ENCODE measurements around the gene HSD11B2. TPM values are rescaled to one million over a fixed set of nuclear protein-coding genes. Genes with fewer than 3 reads are reported as not detected.
"Not testable (repeated sequence)": the region's sequence is repeated elsewhere in the genome, so short reads cannot be mapped to it uniquely, and the experiment has no call there.

HSD11B2 gene
- total RNA-seq, 1 experiment from 2014 or later, result not detected

DNA sequence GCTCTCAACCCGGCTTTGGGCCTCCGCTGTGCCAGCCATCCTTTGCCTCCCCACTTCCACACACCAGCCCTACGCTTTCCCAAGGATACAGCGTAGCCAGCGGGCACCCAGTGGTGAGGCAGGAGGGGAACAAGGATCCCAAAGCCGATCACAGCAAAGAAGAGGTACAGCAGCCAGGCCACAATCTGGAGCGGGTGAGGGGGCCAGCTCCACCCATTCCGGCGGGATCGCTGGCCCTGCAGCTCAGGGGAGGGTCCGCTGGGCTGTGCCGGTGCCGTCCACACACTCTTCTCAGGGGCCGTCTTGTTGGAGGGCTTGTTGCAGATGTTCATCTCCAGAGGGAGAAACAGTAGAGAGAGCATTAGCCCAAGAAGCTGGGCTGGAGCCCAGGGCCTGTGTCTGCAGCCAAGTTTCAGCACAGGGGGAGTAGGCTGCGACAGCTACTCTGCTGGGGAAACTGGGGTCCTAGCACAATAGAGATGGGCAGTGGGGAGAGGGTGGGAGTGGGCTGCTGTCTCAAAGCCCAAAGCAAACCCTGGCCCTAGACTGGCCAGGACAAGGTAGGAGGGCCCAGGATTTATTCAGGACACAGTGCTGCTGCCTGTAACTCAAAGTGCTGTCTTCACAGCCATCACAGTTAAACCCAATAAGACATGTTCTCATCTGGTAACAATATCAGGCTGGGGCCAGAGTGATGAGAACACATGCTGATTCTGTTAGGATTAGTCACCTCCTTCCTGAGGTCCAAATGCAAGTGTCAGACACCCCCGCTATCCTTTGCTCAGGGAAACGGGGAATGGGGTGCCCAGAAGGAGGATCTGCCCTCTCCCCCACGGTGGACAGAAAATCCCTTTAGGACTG, 24.6 kb upstream of the HSD11B2 start:
- DNase-seq, result peak; percentile 69
- no peaks in the 10 kb centered on the region for H3K9me3 ChIP-seq
- H3K36me3 ChIP-seq, result no peaks in the 10 kb centered on the region
- no peak overlapping the region for H3K4me3 ChIP-seq
- H3K27me3 ChIP-seq, result no peaks in the 10 kb centered on the region

DNA sequence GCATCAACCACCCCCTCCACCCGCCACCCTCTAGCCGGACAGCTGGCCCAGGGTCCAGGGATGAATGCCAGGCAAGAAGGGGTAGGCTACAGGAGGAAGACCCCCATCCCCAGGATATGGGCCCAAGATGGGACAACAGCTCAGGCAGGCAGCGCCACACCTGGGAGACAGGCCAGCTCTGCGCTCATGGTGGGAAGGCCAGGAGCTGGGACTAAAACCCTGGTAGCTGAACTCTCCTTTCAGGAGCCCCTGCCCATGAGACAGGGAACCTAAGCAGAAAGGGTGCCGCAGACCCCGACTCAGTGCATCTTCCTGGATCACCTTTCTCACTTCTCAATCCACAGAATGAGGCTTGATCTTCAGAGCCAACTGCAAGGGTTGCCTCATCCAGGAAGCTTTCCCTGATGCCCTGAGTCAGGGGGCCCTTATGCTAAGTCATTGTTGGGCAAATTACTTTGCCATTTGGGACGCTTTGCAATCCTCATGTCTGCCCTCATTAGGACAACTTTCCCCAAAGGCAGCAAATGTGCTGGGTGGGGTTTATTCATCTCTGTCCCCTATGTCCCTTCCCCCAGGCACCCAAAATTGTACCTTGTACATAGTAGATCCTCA, 23.6 kb upstream of the HSD11B2 start:
- Histone ChIP-seq H3K4me3 (no peak overlapping the region), H3K9me3 (no peaks in the 10 kb centered on the region), H3K27me3 (no peaks in the 10 kb centered on the region), H3K36me3 (no peaks in the 10 kb centered on the region)
- peak; percentile 19 for DNase-seq

DNA sequence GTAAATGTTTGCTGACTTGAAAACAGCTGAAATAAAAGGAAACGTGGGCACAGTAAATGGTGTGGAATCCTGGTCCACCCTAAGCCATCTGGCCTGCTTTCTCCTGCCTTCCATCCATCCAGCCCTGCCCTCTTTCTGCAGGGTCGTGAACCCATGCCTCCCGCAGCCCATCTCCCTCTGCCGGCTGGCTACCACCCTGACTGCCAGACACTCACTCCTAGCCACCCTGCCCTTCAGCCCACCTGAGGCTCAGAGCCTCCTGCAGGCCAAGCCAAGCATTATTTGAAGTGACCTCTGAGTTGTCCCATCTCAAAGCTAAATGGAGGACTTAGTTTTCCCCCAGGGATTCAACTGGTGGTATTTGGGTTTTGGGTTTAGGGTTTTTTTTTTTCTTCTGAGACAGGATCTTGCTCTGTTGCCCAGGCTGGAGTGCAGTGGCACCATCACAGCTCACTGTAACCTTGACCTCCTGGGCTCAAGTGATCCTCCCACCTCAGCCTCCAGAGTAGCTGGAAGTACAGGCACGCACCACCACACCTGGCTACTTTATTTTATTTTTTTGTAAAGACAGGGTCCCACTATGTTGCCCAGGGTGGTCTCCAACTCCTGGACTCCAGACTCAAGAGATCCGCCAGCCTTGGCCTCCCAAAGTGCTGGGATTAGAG, 23.0 kb upstream of the HSD11B2 start:
- no peak for DNase-seq
- Histone ChIP-seq H3K36me3 (no peaks in the 10 kb centered on the region), H3K4me3 (no peak overlapping the region), H3K27me3 (no peaks in the 10 kb centered on the region), H3K9me3 (no peaks in the 10 kb centered on the region)

DNA sequence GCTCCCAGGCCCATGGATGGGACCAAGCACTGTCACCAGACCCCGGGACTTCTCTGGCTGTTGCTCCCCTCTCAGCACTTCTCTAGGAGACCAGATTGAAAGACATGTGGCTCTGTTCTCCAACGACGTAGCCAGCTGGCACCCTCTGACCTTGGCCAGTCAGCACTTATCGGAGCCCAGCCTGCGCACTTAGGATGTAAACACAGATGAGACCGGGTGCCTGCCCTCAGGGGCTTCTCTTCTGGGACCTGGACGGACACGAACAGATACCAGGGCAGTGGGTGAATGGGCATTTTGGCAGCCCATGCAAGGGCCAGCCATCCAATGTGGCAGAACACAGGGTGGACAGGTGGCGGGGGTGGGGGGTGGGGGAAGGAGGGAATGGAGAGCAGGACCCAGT, 21.3 kb upstream of the HSD11B2 start:
- no peaks in the 10 kb centered on the region for H3K9me3 ChIP-seq
- no peaks in the 10 kb centered on the region for H3K36me3 ChIP-seq
- no peak overlapping the region for H3K4me3 ChIP-seq
- DNase-seq, result no peak
- no peaks in the 10 kb centered on the region for H3K27me3 ChIP-seq

DNA sequence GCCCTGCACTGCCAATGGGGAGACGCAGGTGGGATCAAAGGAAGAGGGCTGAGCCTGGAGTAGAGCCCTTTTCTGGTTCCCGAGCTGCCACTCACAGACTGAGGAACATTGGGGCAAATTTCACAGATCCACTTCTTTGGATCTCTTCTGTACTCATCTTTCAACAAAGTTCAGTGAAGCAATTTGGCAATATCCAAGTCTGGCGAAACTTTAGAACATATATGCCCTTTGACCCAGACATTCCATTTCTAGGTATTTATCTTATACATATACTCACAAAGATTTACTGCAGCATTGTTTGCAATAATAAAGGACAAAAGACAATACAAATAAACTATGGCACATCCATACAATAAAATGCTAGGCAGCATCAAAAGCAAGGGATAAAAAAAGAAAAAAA, 19.6 kb upstream of the HSD11B2 start:
- Histone ChIP-seq H3K36me3 (no peaks in the 10 kb centered on the region), H3K9me3 (no peaks in the 10 kb centered on the region), H3K4me3 (no peak overlapping the region), H3K27me3 (no peaks in the 10 kb centered on the region)
- DNase-seq, result no peak

DNA sequence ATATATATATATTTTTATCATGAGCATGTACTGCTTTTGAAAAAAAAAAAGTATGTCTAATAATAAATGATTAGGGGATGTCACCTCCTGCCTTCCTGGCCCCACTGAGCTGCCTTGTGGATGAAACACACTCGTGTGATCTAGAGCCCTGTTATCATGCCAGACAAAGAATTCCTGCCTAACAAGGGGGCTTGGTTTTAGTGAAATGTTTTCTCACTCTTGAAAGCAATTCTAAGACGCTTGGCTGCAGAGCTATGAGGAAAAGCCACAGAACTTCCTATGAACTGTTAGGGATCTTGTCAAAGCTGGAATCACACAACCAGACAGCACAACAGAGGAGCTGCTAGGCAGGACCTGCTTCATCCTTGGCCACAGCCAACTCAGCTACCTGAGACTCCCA, 18.6 kb upstream of the HSD11B2 start:
- DNase-seq, result no peak
- Histone ChIP-seq H3K27me3 (no peaks in the 10 kb centered on the region), H3K4me3 (no peak overlapping the region), H3K9me3 (no peaks in the 10 kb centered on the region), H3K36me3 (no peaks in the 10 kb centered on the region)

DNA sequence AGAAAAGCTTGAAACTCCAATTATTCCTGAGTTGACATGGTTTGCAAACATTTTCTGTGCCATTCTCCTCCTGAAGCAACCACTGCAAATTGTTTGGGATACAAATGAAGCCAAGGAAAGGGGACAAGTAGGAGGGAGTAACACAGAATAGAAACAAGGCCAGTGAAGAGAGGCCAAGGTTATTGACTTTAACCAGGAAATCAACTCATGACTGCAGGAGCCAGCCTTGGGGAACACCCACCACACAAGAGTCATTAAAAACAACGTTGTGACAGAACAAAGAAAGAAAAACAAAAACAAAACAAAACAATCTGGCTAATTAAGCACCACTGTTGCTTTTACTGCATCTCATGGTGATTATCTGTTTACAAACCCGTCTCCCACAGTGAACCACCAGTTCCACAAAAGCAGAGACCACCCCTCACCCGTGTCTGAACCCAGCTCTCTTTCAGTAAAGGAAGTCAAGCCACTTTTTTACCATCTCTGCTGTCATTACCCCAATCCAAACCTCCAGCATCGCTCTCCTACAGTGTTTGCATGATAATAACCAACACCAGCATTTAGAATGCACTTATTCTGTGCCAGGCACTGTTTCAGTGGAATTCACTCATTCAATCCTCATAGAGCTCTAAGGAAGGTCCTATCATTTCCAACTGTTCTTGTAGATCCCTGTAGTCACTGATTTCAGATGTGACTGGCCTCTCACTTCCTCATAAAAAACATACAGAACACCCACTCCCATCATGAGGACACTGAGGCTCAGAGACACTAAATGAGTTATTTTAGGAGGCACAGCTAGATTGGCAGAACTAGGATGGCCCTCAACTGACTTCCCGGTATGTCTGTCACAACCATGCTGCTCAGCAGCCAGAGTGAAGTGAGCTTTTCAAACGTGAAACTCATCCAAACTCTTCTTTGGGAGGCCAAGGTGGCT, 16.7 kb upstream of the HSD11B2 start:
- Histone ChIP-seq H3K36me3 (no peaks in the 10 kb centered on the region), H3K4me3 (no peak overlapping the region), H3K27me3 (no peaks in the 10 kb centered on the region), H3K9me3 (no peaks in the 10 kb centered on the region)
- DNase-seq, result no peak

DNA sequence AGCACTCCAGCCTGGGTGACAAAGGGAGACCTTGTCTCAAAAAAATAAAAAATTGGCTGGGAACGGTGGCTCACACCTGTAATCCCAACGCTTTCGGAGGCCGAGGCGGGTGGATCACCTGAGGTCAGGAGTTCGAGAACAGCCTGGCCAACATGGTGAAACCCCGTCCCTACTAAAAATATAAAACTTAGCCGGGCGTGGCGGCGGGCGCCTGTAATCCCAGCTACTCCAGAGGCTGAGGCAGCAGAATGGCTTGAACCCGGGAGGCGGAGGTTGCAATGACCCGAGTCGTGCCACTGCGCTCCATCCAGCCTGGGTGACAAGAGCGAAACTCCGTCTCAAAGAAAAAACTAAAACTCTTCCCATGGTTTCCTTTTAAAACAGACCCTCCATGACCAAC, 15.5 kb upstream of the HSD11B2 start:
- H3K27me3 ChIP-seq, H3K36me3 ChIP-seq, H3K9me3 ChIP-seq, DNase-seq: not testable (repeated sequence)
- peak overlapping the region; percentile 76 for H3K4me3 ChIP-seq

DNA sequence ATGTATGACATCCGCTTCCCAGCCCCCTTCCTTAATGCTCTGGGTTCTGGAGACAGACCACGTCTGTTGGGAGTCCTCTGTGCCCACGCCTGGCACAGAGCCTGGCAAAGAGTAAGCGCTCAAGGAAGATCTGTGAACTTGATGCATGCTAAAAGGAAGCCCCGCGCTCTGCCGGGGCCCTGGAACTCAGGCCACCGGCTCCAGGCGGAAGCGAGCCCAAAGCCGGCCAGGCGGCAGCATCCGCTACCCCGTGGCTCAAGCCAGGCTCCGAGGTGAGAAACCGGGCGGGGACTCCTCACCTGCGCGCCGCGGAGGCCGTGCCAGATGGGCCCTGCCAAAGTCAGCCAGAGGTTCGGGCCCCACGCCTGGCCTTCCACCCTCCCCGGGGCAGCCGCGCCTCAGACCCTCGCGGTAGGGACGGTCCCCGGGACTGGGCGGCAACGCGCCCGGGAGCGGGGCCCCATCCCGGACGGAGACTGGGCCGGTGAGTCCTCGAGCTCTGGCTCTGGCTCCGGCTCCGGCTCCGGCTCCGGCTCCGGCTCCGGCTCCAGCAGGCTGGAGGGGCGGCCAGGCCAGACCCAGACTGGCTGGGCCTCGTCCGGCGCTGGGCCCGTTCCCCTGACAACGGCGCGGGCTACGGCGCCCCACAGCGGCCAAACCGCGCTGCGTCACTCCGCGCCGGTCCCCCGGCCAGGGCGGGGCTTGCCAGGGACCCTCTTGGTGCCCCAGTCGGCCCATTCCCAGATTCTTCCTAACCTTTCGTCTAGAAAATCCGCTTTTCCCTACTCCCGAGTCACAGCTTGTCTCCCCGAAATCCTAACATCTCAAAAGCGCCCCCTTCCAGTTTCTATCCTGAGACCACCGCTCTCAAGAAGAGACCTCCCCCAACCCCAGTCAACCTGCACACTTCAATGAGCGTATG, 14.8 kb upstream of the HSD11B2 start, which contains the start of gene ZDHHC1:
Gene ZDHHC1 (minus strand): TSS at position 606 of the 922 bp plus-strand sequence. CDS start 8,702 bp downstream, outside the sequence.
- Histone ChIP-seq H3K27me3 (no peaks in the 10 kb centered on the region), H3K36me3 (no peaks in the 10 kb centered on the region), H3K9me3 (no peaks in the 10 kb centered on the region), H3K4me3 (peak within 1 kb of the TSS; percentile 76)
- DNase-seq, result peak; percentile 73

DNA sequence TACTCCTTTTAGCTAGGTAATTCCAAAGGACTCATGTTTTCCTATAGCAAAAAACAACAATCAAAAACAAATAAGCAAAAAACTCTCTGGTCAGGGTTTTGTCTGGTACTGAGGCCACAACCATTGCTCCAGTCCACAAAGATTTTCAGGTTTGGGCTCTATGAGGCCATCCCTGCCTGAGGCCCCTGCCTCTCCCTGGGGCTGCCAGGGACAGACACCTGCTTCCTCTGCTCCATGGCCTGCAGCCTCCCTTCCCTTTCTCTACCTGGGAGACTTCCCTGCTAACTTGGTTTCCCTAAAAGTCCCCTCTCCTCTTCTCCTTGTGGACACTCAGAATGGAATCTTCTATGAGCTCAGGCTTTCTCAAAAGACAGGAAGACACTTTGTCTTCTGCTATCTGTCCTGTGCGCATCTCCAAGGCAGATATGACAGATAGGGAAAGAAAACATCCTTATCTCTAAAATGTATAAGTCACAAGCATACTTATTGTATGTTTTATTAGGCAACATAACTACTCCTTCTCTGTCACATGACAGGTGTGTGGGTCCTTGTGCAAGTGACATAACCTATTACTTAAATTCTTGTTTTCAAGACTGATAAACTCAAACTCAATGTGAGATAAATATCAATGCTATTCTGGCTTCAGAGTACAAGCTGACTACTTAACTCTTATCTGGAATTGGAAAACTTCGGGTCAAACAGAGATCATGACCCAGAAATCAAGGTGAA, 13.4 kb upstream of the HSD11B2 start:
- H3K27me3 ChIP-seq, result no peaks in the 10 kb centered on the region
- H3K4me3 ChIP-seq, result no peak overlapping the region
- H3K36me3 ChIP-seq, result no peaks in the 10 kb centered on the region
- H3K9me3 ChIP-seq, result no peaks in the 10 kb centered on the region
- no peak for DNase-seq

DNA sequence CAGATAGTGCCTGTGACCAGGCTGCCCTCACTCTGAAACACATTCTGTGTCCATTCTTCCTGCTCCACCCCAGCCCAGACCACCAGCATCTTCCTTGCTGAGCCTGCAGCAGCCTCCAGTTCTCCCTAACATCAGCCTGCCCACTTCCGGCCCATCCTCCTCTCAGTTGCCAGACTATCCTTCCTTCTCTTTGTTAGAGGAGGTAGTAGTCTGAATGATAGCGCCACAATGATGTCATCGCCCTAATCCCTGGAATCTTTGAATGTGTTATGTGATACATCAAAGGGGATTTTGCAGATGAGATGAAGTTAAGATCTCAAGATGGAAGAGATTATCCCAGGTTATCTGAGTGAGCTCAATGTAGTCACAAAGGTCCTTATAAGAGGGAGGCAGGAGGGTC, 11.4 kb upstream of the HSD11B2 start:
- no peaks in the 10 kb centered on the region for H3K27me3 ChIP-seq
- H3K4me3 ChIP-seq, result no peak overlapping the region
- DNase-seq, result no peak
- H3K9me3 ChIP-seq, result no peaks in the 10 kb centered on the region
- no peaks in the 10 kb centered on the region for H3K36me3 ChIP-seq

DNA sequence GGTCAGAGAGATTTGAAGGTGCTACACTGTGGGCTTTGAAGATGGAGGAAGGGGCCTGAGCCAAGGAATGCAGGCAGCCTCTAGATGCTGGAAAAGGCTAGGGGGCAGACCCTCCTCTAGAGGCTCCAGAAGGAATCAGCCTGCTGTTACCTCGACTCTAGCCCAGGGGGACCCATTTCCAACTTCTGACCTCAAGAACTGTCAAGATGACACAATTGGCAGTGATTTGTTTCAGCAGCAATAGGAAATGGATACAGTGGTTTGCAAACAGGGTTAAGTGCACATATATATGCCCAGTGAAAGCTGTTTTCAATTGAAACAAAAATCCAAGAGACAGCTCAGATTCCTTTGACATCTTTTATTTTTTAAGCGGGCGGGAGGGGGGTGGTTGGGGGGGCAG, 11.0 kb upstream of the HSD11B2 start:
- H3K36me3 ChIP-seq, result no peaks in the 10 kb centered on the region
- H3K27me3 ChIP-seq, result no peaks in the 10 kb centered on the region
- no peaks in the 10 kb centered on the region for H3K9me3 ChIP-seq
- no peak for DNase-seq
- H3K4me3 ChIP-seq, result no peak overlapping the region

DNA sequence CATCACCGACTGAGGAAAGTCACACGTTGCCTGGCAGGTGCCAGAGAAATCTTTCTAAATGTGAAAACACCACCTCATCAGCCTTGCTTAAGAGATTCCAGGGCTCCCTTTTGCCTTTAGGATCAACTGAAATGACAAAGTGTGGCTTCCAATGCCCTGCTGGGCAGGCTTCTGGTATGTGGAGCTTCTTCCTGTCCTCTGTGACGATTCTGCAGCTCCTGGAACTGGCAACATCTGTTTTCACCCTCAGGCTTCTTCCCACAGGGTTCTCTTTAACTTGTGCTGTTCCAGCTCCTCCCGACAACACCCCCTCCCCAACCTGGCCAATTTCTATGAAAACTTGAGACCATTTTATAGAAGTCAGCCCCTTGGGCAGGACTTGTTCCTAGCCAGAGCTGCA, 9.9 kb upstream of the HSD11B2 start:
- H3K4me3 ChIP-seq, result no peak overlapping the region
- DNase-seq, result no peak
- H3K27me3 ChIP-seq, result no peaks in the 10 kb centered on the region
- H3K36me3 ChIP-seq, result no peaks in the 10 kb centered on the region
- no peaks in the 10 kb centered on the region for H3K9me3 ChIP-seq

DNA sequence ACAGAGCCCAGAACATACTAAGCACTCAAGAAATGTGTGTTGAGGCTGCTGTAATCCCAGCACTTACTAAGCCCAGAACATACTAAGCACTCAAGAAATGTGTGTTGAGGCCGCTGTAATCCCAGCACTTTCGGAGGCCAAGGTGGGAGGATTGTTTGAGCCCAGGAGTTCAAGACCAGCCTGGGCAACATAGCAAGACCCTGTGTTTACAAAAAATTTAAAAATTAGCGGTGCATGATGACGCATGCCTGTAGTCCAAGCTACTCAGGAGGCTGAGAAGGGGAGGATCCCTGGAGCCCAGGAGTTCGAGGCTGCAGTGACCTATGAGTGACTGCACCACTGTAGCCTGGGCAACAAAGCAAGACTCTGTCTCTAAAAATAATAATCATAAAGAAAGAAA, 7.9 kb upstream of the HSD11B2 start:
- no peak overlapping the region for H3K4me3 ChIP-seq
- H3K9me3 ChIP-seq, result no peaks in the 10 kb centered on the region
- H3K36me3 ChIP-seq, result no peaks in the 10 kb centered on the region
- no peaks in the 10 kb centered on the region for H3K27me3 ChIP-seq
- DNase-seq, result no peak

DNA sequence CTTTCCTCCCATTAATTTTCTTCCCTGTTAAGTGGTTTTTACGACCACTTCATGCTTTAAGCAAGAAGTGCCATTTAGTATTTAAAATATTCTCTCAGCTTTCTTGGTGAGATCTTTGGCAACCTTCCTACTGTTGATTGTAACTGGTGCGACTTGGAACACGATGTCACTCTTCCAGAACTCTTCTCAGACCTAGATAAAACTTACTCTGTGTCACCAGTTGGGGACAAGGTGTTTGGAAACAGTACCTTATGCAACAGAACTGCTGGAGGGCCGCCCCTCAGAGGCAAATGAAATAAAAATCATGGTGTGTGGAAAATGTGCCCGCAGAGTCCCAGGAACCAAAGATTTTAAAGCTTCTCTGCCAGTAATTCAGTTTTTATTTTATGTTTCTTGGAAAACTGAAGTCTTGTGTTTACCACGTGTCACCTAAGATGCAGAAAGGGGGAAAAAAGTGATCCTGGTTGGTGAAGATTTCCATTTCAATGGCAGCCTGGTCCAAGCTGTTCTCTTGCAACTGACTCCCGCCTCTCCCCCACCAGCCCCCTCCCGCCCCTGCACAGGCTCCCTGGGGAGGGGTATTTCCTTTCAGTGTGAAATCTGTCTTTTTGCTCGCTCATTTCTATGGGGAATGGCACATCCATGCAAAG, 7.2 kb upstream of the HSD11B2 start:
- Histone ChIP-seq H3K27me3 (no peaks in the 10 kb centered on the region), H3K9me3 (no peaks in the 10 kb centered on the region)
- no peak for DNase-seq

More for the DNA sequence above, 7.2 kb upstream of the HSD11B2 start:
- H3K4me3 ChIP-seq, result no peak overlapping the region
- H3K36me3 ChIP-seq, result no peaks in the 10 kb centered on the region
